Fibroblast of mammary gland (primary cell): ENCODE measurements around the gene MAP7D2.

Experiments used
- DNase-seq: peaks from one replicate; pipeline ENCODE4 v3.0.0-alpha.2; 2010; ENCODE audit warnings: low read depth
- H3K4me3 ChIP-seq: 2 replicates; pipeline ENCODE4 v1.5.1; 2011; ENCODE audit warnings: low read depth, mild to moderate bottlenecking, low read length, moderate library complexity; ENCODE audit not compliant: control insufficient read depth
- CTCF ChIP-seq: conservative IDR thresholded peaks from 2 replicates; pipeline ENCODE4 v1.5.1; 2011; ENCODE audit warnings: low read depth, low read length, inconsistent platforms; ENCODE audit not compliant: control insufficient read depth, insufficient read depth

MAP7D2 gene

GRCh38 chrX:20015422-20015821 lies 101.3 kb downstream of the MAP7D2 start:
- H3K4me3 ChIP-seq = no peak overlapping the region
- no peak for DNase-seq
- TF ChIP-seq CTCF = no peak

- DNase-seq = peak; percentile 30
- TF ChIP-seq CTCF = no peak
These were observed 105.1 kb downstream of the MAP7D2 start for GRCh38 chrX:20011608-20012007.

GRCh38 chrX:20007962-20008622 lies 108.6 kb downstream of the MAP7D2 start:
- DNase-seq = no peak
- TF ChIP-seq CTCF = no peak
- no peak overlapping the region for H3K4me3 ChIP-seq

More at GRCh38 chrX:20011608-20012007, 105.1 kb downstream of the MAP7D2 start:
- H3K4me3 ChIP-seq = no peak overlapping the region

GRCh38 chrX:20005883-20006282 lies 110.8 kb downstream of the MAP7D2 start:
- no peak for TF ChIP-seq CTCF
- H3K4me3 ChIP-seq = no peak overlapping the region

GRCh38 chrX:20001588-20001987 lies 115.1 kb downstream of the MAP7D2 start:
- DNase-seq = no peak
- no peak overlapping the region for H3K4me3 ChIP-seq
- TF ChIP-seq CTCF = no peak

More at GRCh38 chrX:20005883-20006282, 110.8 kb downstream of the MAP7D2 start:
- DNase-seq = no peak

- no peak for TF ChIP-seq CTCF
- DNase-seq = no peak
- H3K4me3 ChIP-seq = peak overlapping the region; percentile 35
These were observed 125.4 kb downstream of the MAP7D2 start for GRCh38 chrX:19991350-19991718.
